B cell (primary cell): ENCODE results near the gene TCEANC. TPM values are rescaled to one million over a fixed set of nuclear protein-coding genes. Genes with fewer than 3 reads are reported as not detected.

Experiments
- ATAC-seq: fragments of 200-7000 bp; cut with Tn5 transposase; one replicate; pipeline ENCODE4 v1.10.0; 2021; ENCODE audit warnings: low read depth, mild to moderate bottlenecking, moderate number of reproducible peaks, moderate library complexity
- CTCF ChIA-PET: fragments of 350-600 bp; sonication (Branson Sonifier 250); formaldehyde crosslinking; loops from one replicate; lab custom pipeline; 2021; ENCODE audit warnings: antibody characterized with exemption, inconsistent platforms; lab: Charles Lee
- POLR2A ChIA-PET: fragments of 350-600 bp; sonication (Branson Sonifier 250); formaldehyde crosslinking; loops from one replicate; lab custom pipeline; 2021; ENCODE audit warnings: antibody characterized with exemption; lab: Charles Lee
- DNase-seq: peaks from one replicate; pipeline ENCODE4 v3.0.0; 2013
- H2AFZ ChIP-seq: 2 replicates; pipeline ENCODE4 v1.6.1; 2012; ENCODE audit warnings: mild to moderate bottlenecking, low read depth, low read length; ENCODE audit not compliant: insufficient read depth, poor library complexity, severe bottlenecking
- H3K27ac ChIP-seq, 2 donors: 1 replicate in 1 of 2; 2 replicates in 1 of 2; pipeline ENCODE4 v1.5.1; 2012 to 2013; ENCODE audit warnings: low read length in 2 of 2, mild to moderate bottlenecking in 2 of 2, moderate library complexity in 1 of 2
- H3K27me3 ChIP-seq, 4 experiments: fragments of 200-600 bp in 1 of 4; sonication (generic) in 1 of 4; replicated peaks in 1 of 4; 1 replicate in 2 of 4; 2 replicates in 2 of 4; pipeline versions ENCODE4 v1.6.1 to v1.7.0; 2013 to 2016; ENCODE audit warnings: low read length in 3 of 4, mild to moderate bottlenecking in 2 of 4, mixed read lengths in 1 of 4, moderate library complexity in 1 of 4; ENCODE audit not compliant: insufficient read depth in 4 of 4, control insufficient read depth in 3 of 4; ENCODE audit errors: control extremely low read depth in 1 of 4
- H3K36me3 ChIP-seq, 2 experiments: replicated peaks in 1 of 2; 1 replicate in 1 of 2; 2 replicates in 1 of 2; pipeline versions ENCODE4 v1.6.1 to v1.7.1; 2013; ENCODE audit warnings: low read length in 1 of 2; ENCODE audit not compliant: insufficient read depth in 2 of 2, control insufficient read depth in 1 of 2; ENCODE audit errors: control extremely low read depth in 1 of 2, extremely low read depth in 1 of 2
- H3K4me1 ChIP-seq, 2 donors: fragments of 200-600 bp in 1 of 2; sonication (generic) in 1 of 2; 1 replicate in 1 of 2; 2 replicates in 1 of 2; pipeline versions ENCODE4 v1.5.1 to v1.6.1; 2013 to 2017; ENCODE audit warnings: low read length in 2 of 2; ENCODE audit not compliant: control insufficient read depth in 2 of 2, insufficient read depth in 2 of 2
- H3K4me2 ChIP-seq: replicated peaks from 2 replicates; pipeline ENCODE3; 2012; ENCODE audit warnings: mild to moderate bottlenecking, low read depth, low read length; ENCODE audit not compliant: poor library complexity, severe bottlenecking
- H3K4me3 ChIP-seq, 5 experiments: fragments of 200-600 bp in 1 of 5; sonication (generic) in 1 of 5; 1 replicate in 3 of 5; 2 replicates in 2 of 5; pipeline versions ENCODE4 v1.5.1 to v1.7.0; 2011 to 2016; ENCODE audit warnings: low read length in 4 of 5, mild to moderate bottlenecking in 4 of 5, low read depth in 2 of 5, control low read depth in 1 of 5, moderate library complexity in 1 of 5; ENCODE audit not compliant: insufficient read depth in 1 of 5; ENCODE audit errors: control extremely low read depth in 1 of 5, extremely low read depth in 1 of 5
- H3K79me2 ChIP-seq: fragments of 200-600 bp; sonication (generic); one replicate; pipeline ENCODE4 v1.6.0; 2016; ENCODE audit warnings: low read length; ENCODE audit not compliant: control insufficient read depth, insufficient read depth
- H3K9ac ChIP-seq: fragments of 200-600 bp; sonication (generic); 2 replicates; pipeline ENCODE4 v1.6.1; 2017; ENCODE audit warnings: mild to moderate bottlenecking, low read length, moderate library complexity
- H3K9me3 ChIP-seq, 3 donors: one replicate each; pipeline versions ENCODE4 v1.6.1 to v1.7.1; 2013; ENCODE audit warnings: low read length in 2 of 3; ENCODE audit not compliant: control insufficient read depth in 2 of 3, insufficient read depth in 1 of 3; ENCODE audit errors: control extremely low read depth in 1 of 3
- H4K20me1 ChIP-seq: 2 replicates; pipeline ENCODE4 v1.6.0; 2012; ENCODE audit warnings: mild to moderate bottlenecking, low read length; ENCODE audit not compliant: insufficient read depth, control insufficient read depth, poor library complexity, severe bottlenecking
- H3K27ac Mint-ChIP-seq: one replicate; pipeline ENCODE4 v1.8.0; 2021; ENCODE audit warnings: mixed read lengths
- H3K27me3 Mint-ChIP-seq: one replicate; pipeline ENCODE4 v1.8.0; 2021; ENCODE audit warnings: mixed read lengths
- H3K4me1 Mint-ChIP-seq: one replicate; pipeline ENCODE4 v1.8.0; 2021; ENCODE audit warnings: mixed read lengths
- H3K4me3 Mint-ChIP-seq: one replicate; pipeline ENCODE4 v1.8.0; 2021; ENCODE audit warnings: mixed read lengths
- H3K9me3 Mint-ChIP-seq: one replicate; pipeline ENCODE4 v1.8.0; 2022; ENCODE audit warnings: mixed read lengths; ENCODE audit not compliant: insufficient read depth
- EZH2 ChIP-seq: IDR thresholded peaks from 2 replicates; pipeline ENCODE4 v1.6.1; 2012; ENCODE audit warnings: borderline replicate concordance, low read depth, mild to moderate bottlenecking, moderate library complexity, low read length; ENCODE audit not compliant: insufficient read depth, poor library complexity, severe bottlenecking
- WGBS: methylation state at CpG from one replicate; pipeline ENCODE4 v1.1.5; 2013; ENCODE audit warnings: missing lambda C conversion rate; ENCODE audit not compliant: insufficient coverage; 5-methylcytosine and 5-hydroxymethylcytosine counted together
- intact Hi-C: fragments of 100-400 bp; cut with micrococcal nuclease; formaldehyde crosslinking; loops from one replicate; pipeline ENCODE4 v1.10.0; 2022
- polyA plus RNA-seq: library from polyadenylated mRNA; depleted of rRNA; stranded (reverse); fragments of >200 nt; gene quantifications from 2 replicates; pipeline ENCODE4 v1.2.3, GENCODE V29; 2012
- total RNA-seq, 2 donors: library from RNA; stranded (reverse); fragments of 120-200 nt in 1 of 2; gene quantifications; 1 replicate in 1 of 2; 2 replicates in 1 of 2; pipeline versions ENCODE4 v1.2.3 to v1.2.4, GENCODE V29; 2013 to 2022
- TF ChIP-seq, protein P1 (sequence below): fragments of 200-600 bp; IDR thresholded peaks from one replicate; pipeline ENCODE4 v1.8.0; 2022; ENCODE audit warnings: antibody characterized with exemption, mild to moderate bottlenecking

The TCEANC gene
- total and polyA plus RNA-seq, 2 donors (not counting 1 experiment from before 2014, with no cell fraction given) = 5.5 to 10.0 TPM

DNA sequence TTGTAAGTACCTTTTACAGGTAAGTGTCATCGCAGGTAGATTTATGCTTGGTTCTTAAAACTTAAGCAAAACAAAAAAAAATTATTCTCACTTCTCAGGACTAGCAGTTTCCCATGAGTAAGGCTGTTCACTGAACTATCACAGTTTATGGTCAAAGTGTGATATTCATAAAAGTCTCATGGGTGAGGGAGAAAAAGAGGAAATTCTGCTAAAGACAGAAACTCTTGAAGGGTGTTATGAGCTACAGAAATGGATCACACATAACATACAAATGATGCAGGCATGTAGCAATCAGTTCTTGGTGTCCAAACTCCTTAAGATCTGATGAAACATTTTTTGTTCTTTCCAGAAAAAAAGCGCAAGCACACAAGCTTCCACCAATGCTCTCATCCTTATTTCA is 44.5 kb downstream of the TCEANC start:
- Histone ChIP-seq H3K4me3 (peak overlapping the region in 1 of 5 experiments; percentile 6), H3K36me3 (no peaks in the 10 kb centered on the region), H2AFZ (no peak overlapping the region), H3K27ac (peak overlapping the region; percentile 52 to 57), H3K27me3 (no peaks in the 10 kb centered on the region), H3K4me1 (peaks cover 66 to 85% of the 10 kb centered on the region in 2 donors), H3K4me2 (peak overlapping the region; percentile 62), H3K79me2 (peaks cover 79% of the 10 kb centered on the region), H3K9ac (peak overlapping the region; percentile 17), H4K20me1 (peaks cover 28% of the 10 kb centered on the region), H3K9me3 (no peaks in the 10 kb centered on the region)
- peak; percentile 65 for ATAC-seq
- ChIA-PET POLR2A (interaction anchor here (0.5 to 1.3 kb wide), 2 partner anchors 16 to 37 kb away, joined by 6 to 7 read pairs; partner anchors contain the start of genes OFD1 and TRAPPC2), CTCF (interaction anchor here (0.6 to 2.1 kb wide), 6 partner anchors 9 to 751 kb away, joined by 3 to 14 read pairs (median 4); partner anchors contain the start of genes OFD1, RAB9A and TRAPPC2)
- DNase-seq = peak; percentile 57
- Mint-ChIP-seq H3K4me1 (peaks cover 82% of the 10 kb centered on the region), H3K27ac (peak overlapping the region; percentile 2), H3K9me3 (no peaks in the 10 kb centered on the region), H3K27me3 (no peaks in the 10 kb centered on the region), H3K4me3 (peak overlapping the region; percentile 59)
- intact Hi-C loops = loop anchor here (1.0 kb wide), 1 partner anchor 8 kb away; the partner anchor contains the start of gene RAB9A
- no CpG with 5 or more reads among the region's 2 CpGs for WGBS
- no peak for TF ChIP-seq EZH2
- TF ChIP-seq, protein P1, sequence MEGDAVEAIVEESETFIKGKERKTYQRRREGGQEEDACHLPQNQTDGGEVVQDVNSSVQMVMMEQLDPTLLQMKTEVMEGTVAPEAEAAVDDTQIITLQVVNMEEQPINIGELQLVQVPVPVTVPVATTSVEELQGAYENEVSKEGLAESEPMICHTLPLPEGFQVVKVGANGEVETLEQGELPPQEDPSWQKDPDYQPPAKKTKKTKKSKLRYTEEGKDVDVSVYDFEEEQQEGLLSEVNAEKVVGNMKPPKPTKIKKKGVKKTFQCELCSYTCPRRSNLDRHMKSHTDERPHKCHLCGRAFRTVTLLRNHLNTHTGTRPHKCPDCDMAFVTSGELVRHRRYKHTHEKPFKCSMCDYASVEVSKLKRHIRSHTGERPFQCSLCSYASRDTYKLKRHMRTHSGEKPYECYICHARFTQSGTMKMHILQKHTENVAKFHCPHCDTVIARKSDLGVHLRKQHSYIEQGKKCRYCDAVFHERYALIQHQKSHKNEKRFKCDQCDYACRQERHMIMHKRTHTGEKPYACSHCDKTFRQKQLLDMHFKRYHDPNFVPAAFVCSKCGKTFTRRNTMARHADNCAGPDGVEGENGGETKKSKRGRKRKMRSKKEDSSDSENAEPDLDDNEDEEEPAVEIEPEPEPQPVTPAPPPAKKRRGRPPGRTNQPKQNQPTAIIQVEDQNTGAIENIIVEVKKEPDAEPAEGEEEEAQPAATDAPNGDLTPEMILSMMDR = no peak

DNA sequence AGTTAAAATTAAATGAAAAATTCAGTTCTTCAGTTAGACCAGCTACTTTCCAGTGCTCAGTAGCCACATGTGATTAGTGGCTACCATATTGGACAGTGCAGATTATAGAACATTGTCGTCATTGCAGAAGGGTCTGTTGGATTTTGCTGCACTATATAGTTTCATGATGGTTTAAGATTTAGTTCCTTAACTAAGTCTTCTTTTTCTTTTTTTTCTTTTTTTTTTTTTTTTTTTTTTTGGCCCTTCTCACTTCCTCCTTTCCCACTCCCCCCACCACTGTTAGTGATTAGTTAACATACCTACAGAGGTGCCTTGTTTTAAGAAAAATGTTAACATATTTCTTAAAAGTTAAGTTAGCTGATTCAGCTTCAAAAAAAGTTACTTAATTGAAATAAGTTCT is 45.0 kb downstream of the TCEANC start:
- no peaks in the 10 kb centered on the region for H3K27me3 ChIP-seq
- H3K79me2 ChIP-seq = peaks cover 79% of the 10 kb centered on the region
- peak overlapping the region; percentile 52 to 57 for H3K27ac ChIP-seq
- WGBS = no CpG with 5 or more reads among the region's 1 CpG
- H3K36me3 ChIP-seq = no peaks in the 10 kb centered on the region
- ChIA-PET CTCF (interaction anchor here (0.8 to 2.1 kb wide), 6 partner anchors 9 to 50 kb away, joined by 3 to 14 read pairs (median 4); partner anchors contain the start of genes OFD1, RAB9A and TRAPPC2), POLR2A (interaction anchor here (0.5 to 1.3 kb wide), 2 partner anchors 17 to 36 kb away, joined by 6 to 7 read pairs; partner anchors contain the start of genes OFD1 and TRAPPC2)
- intact Hi-C loops = loop anchor here (1.0 to 2.0 kb wide), 2 partner anchors 9 to 35 kb away; partner anchors contain the start of gene RAB9A
- Mint-ChIP-seq H3K27me3 (no peaks in the 10 kb centered on the region), H3K27ac (peak overlapping the region; percentile 37), H3K9me3 (no peaks in the 10 kb centered on the region), H3K4me1 (peaks cover 80% of the 10 kb centered on the region), H3K4me3 (peak overlapping the region; percentile 59)
- H3K9ac ChIP-seq = peak overlapping the region; percentile 31
- H4K20me1 ChIP-seq = peaks cover 28% of the 10 kb centered on the region
- peaks cover 61 to 80% of the 10 kb centered on the region in 2 donors for H3K4me1 ChIP-seq
- peak overlapping the region in 1 of 5 experiments; percentile 6 for H3K4me3 ChIP-seq
- H2AFZ ChIP-seq = no peak overlapping the region
- H3K4me2 ChIP-seq = peak overlapping the region; percentile 62
- TF ChIP-seq EZH2 = no peak
- TF ChIP-seq, protein P1 = no peak
- ATAC-seq (no peak), DNase-seq (peak; percentile 52)
- H3K9me3 ChIP-seq = no peaks in the 10 kb centered on the region
